ENCODE results near the gene RAD9A. TPM values are rescaled to one million over a fixed set of nuclear protein-coding genes. Genes with fewer than 3 reads are reported as not detected.

Gene RAD9A
- total RNA-seq (3.8 and 6.4 TPM in 2 replicates), polyA plus RNA-seq (3.5 and 5.9 TPM in 2 replicates), polyA minus RNA-seq (ENCODE audit: low replicate concordance) (5.2 and 6.4 TPM in 2 replicates)
- polyA plus RNA-seq (2012): 5.5 and 9.3 TPM in 2 replicates

DNA sequence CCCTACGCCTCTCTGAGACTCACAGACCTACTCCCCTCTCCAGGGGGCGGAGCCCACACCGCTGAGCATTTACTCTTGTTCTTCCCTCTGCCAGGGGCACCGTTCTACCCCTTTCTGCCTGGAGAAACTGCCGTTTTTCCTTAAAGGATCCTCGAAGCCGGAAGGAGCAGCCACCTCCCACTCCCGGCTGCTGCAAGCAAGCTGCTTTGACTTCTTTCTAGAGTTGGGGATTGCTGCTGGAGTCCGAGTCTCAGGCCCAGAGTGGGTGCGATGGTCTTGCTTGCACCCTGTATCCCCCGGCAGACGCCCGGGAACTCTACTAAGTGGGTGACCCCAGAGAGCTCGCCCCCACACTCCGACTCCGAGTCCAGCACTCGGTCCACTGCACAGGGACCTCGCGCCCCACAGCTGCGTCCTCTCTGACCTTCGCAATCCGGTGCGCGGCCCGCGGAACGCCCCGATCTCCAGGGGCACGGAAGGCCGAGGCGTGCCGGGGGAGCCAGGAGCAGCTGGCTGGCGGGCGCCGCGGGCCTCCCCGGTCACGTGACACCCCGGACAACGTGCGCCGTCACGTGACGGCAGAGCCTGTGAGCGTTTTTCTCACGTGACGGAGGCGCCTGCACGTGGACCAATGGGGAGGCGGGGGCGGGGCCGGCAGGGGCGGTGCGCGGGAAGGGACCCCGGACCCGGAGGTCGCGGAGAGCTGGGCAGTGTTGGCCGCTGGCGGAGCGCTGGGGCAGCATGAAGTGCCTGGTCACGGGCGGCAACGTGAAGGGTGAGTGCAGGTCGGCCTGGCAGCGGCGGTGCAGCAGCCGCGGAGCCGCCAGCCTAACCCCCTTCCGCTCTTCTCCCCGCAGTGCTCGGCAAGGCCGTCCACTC is at the start of gene RAD9A:
Gene RAD9A (plus strand): TSS at position 683 of the 879 bp plus-strand sequence. CDS start 59 bp downstream, at position 742.
- TF ChIP-seq EZH2 (IDR thresholded peaks at IDR 0.05; ENCODE audit: low read length, missing control alignments) (no peak), CTCF (conservative IDR thresholded peaks at IDR 0.05 in 1 of 2, IDR thresholded peaks at IDR 0.05 in 1 of 2; ENCODE audit: low read depth in 1 of 2, low read length in 2 of 2) (no peak)
- peak; percentile 88 to 92 for DNase-seq (ENCODE audit: low read depth in 2 of 2)

GRCh38 chr11:67344264-67344663 is 47.5 kb upstream of the RAD9A start:
- Histone ChIP-seq H3K36me3 (ENCODE audit: control insufficient read depth, insufficient read depth, low read length) (no peaks in the 10 kb centered on the region), H3K4me2 (ENCODE audit: extremely low read depth, insufficient read depth, low read length) (no peak overlapping the region), H3K4me3 (replicated peaks in 1 of 4; ENCODE audit: control extremely low read depth in 1 of 4, insufficient read depth in 1 of 4, low read depth in 3 of 4, low read length in 4 of 4) (no peak overlapping the region), H3K9me3 (ENCODE audit: control insufficient read depth, insufficient read depth, low read depth, low read length) (no peaks in the 10 kb centered on the region), H3K4me1 (ENCODE audit: control insufficient read depth, extremely low read depth, insufficient read depth, low read length) (peaks cover 6% of the 10 kb centered on the region), H3K79me2 (ENCODE audit: control insufficient read depth, insufficient read depth, low read length) (no peaks in the 10 kb centered on the region), H4K20me1 (ENCODE audit: control insufficient read depth, extremely low read depth, insufficient read depth, low read length) (no peaks in the 10 kb centered on the region), H3K27me3 (ENCODE audit: control insufficient read depth, insufficient read depth, low read length) (no peaks in the 10 kb centered on the region), H2AFZ (ENCODE audit: low read length) (no peak overlapping the region), H3K27ac (ENCODE audit: insufficient read depth, low read length) (no peak overlapping the region), H3K9ac (ENCODE audit: insufficient read depth, low read length) (no peak overlapping the region)
- TF ChIP-seq EZH2 (IDR thresholded peaks at IDR 0.05; ENCODE audit: low read length, missing control alignments): no peak
- no peak for TF ChIP-seq CTCF (conservative IDR thresholded peaks at IDR 0.05 in 1 of 2, IDR thresholded peaks at IDR 0.05 in 1 of 2; ENCODE audit: low read depth in 1 of 2, low read length in 2 of 2)
- no peak for DNase-seq (ENCODE audit: low read depth in 2 of 2)

More for the DNA sequence above, at the start of gene RAD9A:
- H3K36me3 ChIP-seq (ENCODE audit: control insufficient read depth, insufficient read depth, low read length): peaks cover 2% of the 10 kb centered on the region
- H3K9me3 ChIP-seq (ENCODE audit: control insufficient read depth, insufficient read depth, low read depth, low read length): no peaks in the 10 kb centered on the region
- H3K4me3 ChIP-seq (replicated peaks in 1 of 4; ENCODE audit: control extremely low read depth in 1 of 4, insufficient read depth in 1 of 4, low read depth in 3 of 4, low read length in 4 of 4): peak within 1 kb of the TSS; percentile 90 to 95 (median 92)
- H3K4me2 ChIP-seq (ENCODE audit: extremely low read depth, insufficient read depth, low read length): peak within 1 kb of the TSS; percentile 94
- H3K27ac ChIP-seq (ENCODE audit: insufficient read depth, low read length): peak within 1 kb of the TSS; percentile 80
- H4K20me1 ChIP-seq (ENCODE audit: control insufficient read depth, extremely low read depth, insufficient read depth, low read length): no peaks in the 10 kb centered on the region
- no peaks in the 10 kb centered on the region for H3K27me3 ChIP-seq (ENCODE audit: control insufficient read depth, insufficient read depth, low read length)
- no peaks in the 10 kb centered on the region for H3K4me1 ChIP-seq (ENCODE audit: control insufficient read depth, extremely low read depth, insufficient read depth, low read length)
- H3K79me2 ChIP-seq (ENCODE audit: control insufficient read depth, insufficient read depth, low read length): peaks cover 4% of the 10 kb centered on the region
- H2AFZ ChIP-seq (ENCODE audit: low read length): peak within 1 kb of the TSS; percentile 84
- peak within 1 kb of the TSS; percentile 78 for H3K9ac ChIP-seq (ENCODE audit: insufficient read depth, low read length)

DNA sequence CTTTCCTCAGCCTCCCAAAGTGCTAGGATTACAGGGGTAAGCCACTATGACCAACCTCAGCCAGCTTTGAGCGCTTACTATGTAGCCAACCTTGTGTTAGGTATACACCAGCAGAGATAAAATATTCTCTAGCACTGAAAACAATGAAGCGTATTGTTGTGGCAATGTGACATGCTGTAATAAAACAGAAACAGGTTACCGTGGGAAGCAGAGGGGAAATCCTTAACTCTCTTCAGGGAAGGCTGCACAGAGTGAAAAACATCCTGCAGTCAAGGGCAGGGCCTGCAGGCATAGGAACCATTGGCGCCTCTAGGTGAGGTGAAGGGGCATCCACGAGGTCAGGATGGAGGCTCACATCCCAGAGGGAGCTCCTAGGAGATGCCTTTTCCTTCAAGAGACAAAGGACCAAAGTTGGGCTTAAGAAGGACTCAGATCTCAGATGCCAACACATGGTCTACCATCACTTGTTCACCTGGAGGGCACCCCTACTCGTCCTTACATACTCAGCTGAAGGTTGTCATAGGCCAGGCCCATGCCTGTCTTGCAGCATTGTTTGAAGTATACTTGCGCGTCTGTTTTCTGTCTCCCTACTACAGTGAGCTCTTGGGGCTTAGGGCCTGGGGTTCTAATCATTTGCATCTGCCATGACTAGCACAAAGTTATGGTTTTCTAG is 46.4 kb upstream of the RAD9A start:
- Histone ChIP-seq H3K27me3 (ENCODE audit: control insufficient read depth, insufficient read depth, low read length) (no peaks in the 10 kb centered on the region), H3K36me3 (ENCODE audit: control insufficient read depth, insufficient read depth, low read length) (no peaks in the 10 kb centered on the region), H3K27ac (ENCODE audit: insufficient read depth, low read length) (no peak overlapping the region), H3K4me1 (ENCODE audit: control insufficient read depth, extremely low read depth, insufficient read depth, low read length) (peaks cover 6% of the 10 kb centered on the region), H4K20me1 (ENCODE audit: control insufficient read depth, extremely low read depth, insufficient read depth, low read length) (no peaks in the 10 kb centered on the region), H3K79me2 (ENCODE audit: control insufficient read depth, insufficient read depth, low read length) (no peaks in the 10 kb centered on the region), H3K9me3 (ENCODE audit: control insufficient read depth, insufficient read depth, low read depth, low read length) (no peaks in the 10 kb centered on the region), H3K4me2 (ENCODE audit: extremely low read depth, insufficient read depth, low read length) (no peak overlapping the region), H3K4me3 (replicated peaks in 1 of 4; ENCODE audit: control extremely low read depth in 1 of 4, insufficient read depth in 1 of 4, low read depth in 3 of 4, low read length in 4 of 4) (no peak overlapping the region), H3K9ac (ENCODE audit: insufficient read depth, low read length) (no peak overlapping the region), H2AFZ (ENCODE audit: low read length) (no peak overlapping the region)
- TF ChIP-seq EZH2 (IDR thresholded peaks at IDR 0.05; ENCODE audit: low read length, missing control alignments) (no peak), CTCF (conservative IDR thresholded peaks at IDR 0.05 in 1 of 2, IDR thresholded peaks at IDR 0.05 in 1 of 2; ENCODE audit: low read depth in 1 of 2, low read length in 2 of 2) (no peak)
- no peak for DNase-seq (ENCODE audit: low read depth in 2 of 2)

Data from fibroblast of lung (primary cell).